Ovary (tissue), 9 donors: ENCODE data around the gene PAQR7. TPM values are rescaled to one million over a fixed set of nuclear protein-coding genes. Genes with fewer than 3 reads are reported as not detected.

Experiments used
- DNase-seq, 5 donors: peaks; one replicate each; pipeline ENCODE4 v3.0.0-alpha.2; 2019 to 2020
- H3K27ac ChIP-seq, 2 donors: fragments of 200-600 bp; one replicate each; pipeline versions ENCODE4 v1.5.1 to v1.8.0; 2019 to 2022
- H3K27me3 ChIP-seq: fragments of 200-600 bp; one replicate; pipeline ENCODE4 v1.8.0; 2022
- H3K36me3 ChIP-seq: fragments of 200-600 bp; sonication (generic); one replicate; pipeline ENCODE4 v1.5.1; 2019
- H3K4me1 ChIP-seq: one replicate; pipeline ENCODE4 v1.8.1; 2013; ENCODE audit warnings: mild to moderate bottlenecking, moderate library complexity; ENCODE audit not compliant: insufficient read depth
- H3K4me3 ChIP-seq: fragments of 200-600 bp; sonication (generic); one replicate; pipeline ENCODE4 v1.5.1; 2017
- H3K9me3 ChIP-seq, 2 donors: fragments of 200-600 bp in 1 of 2; sonication (generic) in 1 of 2; one replicate each; pipeline versions ENCODE4 v1.5.1 to v1.8.1; 2013 to 2019; ENCODE audit warnings: mild to moderate bottlenecking in 1 of 2, moderate library complexity in 1 of 2
- EP300 ChIP-seq: sonication (generic); formaldehyde crosslinking; IDR thresholded peaks from one replicate; pipeline ENCODE4 v1.6.1; 2017; ENCODE audit warnings: antibody characterized with exemption
- POLR2A ChIP-seq: fragments of 450-650 bp; IDR thresholded peaks from one replicate; pipeline ENCODE4 v1.6.1; 2017; ENCODE audit warnings: antibody characterized with exemption, mild to moderate bottlenecking, moderate library complexity
- WGBS, 3 donors: extraction: QIAGEN DNeasy Blood & Tissue Kit in 1 of 3; methylation state at CpG; one replicate each; pipeline versions ENCODE4 v1.1.5 to v1.1.7; 2013 to 2017; 5-methylcytosine and 5-hydroxymethylcytosine counted together
- intact Hi-C, 4 donors: fragments of 100-400 bp; cut with DNase I; formaldehyde crosslinking; loops; one replicate each; pipeline versions ENCODE4 v1.11.0 to v1.15.1; 2022 to 2023
- polyA plus RNA-seq, 2 donors: library from polyadenylated mRNA; stranded (reverse); fragments of 200-250 nt in 1 of 2; fragments of 350-450 nt in 1 of 2; fragmentation: Illumina TruSeq in 1 of 2; extraction: RNeasy Lipid Tissue Mini Kit (QIAGEN cat#74804) in 1 of 2; gene quantifications; one replicate each; pipeline ENCODE4 v1.2.3, GENCODE V29; 2013 to 2014
- total RNA-seq, 7 donors: library from RNA; depleted of rRNA in 2 of 7; stranded (reverse); fragments of >200 nt in 2 of 7; fragmentation: NEBNext Ultra II Directional in 3 of 7; extraction: Animal tissue kit (Norgen Biotek cat#: 25700) in 3 of 7; gene quantifications; one replicate each; pipeline versions ENCODE4 v1.1.0 to v1.2.4, GENCODE V29; 2016 to 2023
- TF ChIP-seq, protein P1 (sequence below), 3 donors: fragments of 450-650 bp in 2 of 3; fragments of 200-600 bp in 1 of 3; IDR thresholded peaks; one replicate each; pipeline versions ENCODE4 v1.5.1 to v1.8.0; 2016 to 2022; ENCODE audit warnings: antibody characterized with exemption in 3 of 3, mild to moderate bottlenecking in 1 of 3
- donor health status: DM: no; HTN: no; CAD: no; lungs with moderate emphysema.
- donor health status: DM: no; HTN: no; CAD: no.
- donor health status: Bipolar disorder and iron deficiency.
- donor health status: DM: yes; HTN: yes; CAD: no.
- donor health status: DM: no; HTN: no; CAD: no.
- donor health status: DM: yes; HTN: yes; CAD: no.

PAQR7 gene
- total and polyA plus RNA-seq, 9 donors, result 8.6 to 98.1 (median 57.7) TPM

DNA sequence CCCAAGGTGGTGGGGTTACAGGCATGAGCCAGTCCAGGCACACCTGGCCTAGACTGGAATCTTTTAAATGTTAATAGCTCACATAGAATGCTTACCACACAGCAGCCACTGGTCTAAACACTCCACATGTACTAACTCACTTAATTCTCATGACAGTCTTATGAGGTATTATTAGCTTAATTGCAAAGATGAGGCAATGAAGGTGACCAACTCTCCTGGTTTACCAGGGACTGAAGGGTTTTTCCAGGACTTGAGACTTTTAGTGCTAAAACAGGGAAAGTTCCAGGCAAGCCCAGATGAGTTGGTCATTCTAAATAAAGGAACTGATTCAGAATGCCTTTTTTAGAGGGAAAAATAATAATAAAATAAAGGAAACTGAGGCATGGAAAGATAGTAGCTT is 37.7 kb upstream of the PAQR7 start:
- DNase-seq, result no peak
- H3K27ac ChIP-seq, result no peak overlapping the region
- H3K36me3 ChIP-seq, result no peaks in the 10 kb centered on the region
- no peak overlapping the region for H3K4me3 ChIP-seq
- no peak for TF ChIP-seq POLR2A
- TF ChIP-seq, protein P1, sequence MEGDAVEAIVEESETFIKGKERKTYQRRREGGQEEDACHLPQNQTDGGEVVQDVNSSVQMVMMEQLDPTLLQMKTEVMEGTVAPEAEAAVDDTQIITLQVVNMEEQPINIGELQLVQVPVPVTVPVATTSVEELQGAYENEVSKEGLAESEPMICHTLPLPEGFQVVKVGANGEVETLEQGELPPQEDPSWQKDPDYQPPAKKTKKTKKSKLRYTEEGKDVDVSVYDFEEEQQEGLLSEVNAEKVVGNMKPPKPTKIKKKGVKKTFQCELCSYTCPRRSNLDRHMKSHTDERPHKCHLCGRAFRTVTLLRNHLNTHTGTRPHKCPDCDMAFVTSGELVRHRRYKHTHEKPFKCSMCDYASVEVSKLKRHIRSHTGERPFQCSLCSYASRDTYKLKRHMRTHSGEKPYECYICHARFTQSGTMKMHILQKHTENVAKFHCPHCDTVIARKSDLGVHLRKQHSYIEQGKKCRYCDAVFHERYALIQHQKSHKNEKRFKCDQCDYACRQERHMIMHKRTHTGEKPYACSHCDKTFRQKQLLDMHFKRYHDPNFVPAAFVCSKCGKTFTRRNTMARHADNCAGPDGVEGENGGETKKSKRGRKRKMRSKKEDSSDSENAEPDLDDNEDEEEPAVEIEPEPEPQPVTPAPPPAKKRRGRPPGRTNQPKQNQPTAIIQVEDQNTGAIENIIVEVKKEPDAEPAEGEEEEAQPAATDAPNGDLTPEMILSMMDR (IDR thresholded peaks at IDR 0.05), result no peak
- no peak for TF ChIP-seq EP300
- H3K27me3 ChIP-seq, result no peaks in the 10 kb centered on the region
- no peaks in the 10 kb centered on the region for H3K9me3 ChIP-seq
- H3K4me1 ChIP-seq, result no peaks in the 10 kb centered on the region
- intact Hi-C loops, result no loop called here

DNA sequence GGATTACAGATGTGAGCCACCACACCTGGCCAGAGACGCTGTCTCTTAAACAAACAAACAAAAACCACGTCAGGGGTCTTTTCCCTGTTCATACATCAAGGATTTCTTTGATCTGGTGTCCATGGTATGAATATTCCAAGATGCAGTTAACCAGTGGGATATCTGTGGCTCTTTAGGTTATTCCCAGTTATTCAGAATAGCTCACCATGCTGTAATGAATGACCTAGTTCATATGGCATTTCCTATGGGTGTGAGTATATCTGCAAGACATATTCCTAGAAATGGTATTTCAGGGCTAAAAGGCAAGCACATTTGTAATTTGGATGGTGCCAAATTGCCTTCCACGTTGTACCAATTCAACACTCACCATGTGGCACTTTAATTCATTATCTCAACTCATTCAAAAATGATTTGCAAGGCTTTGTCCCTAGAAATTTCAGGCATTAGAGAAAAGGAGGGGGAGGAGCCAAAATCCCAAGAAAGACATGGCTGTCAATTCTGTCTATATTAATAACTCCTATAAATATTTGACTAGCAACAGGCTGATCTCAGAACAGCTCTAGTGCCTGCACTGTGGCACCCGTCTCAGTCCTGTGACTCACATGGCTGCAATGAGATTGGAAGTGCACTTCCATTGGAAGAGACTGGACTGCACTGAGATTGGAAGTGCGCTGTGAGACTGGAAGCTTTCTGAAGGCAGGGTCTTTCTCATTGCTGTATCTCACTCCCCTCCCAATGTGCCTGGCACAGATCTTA is 36.7 kb upstream of the PAQR7 start:
- H3K9me3 ChIP-seq, result no peaks in the 10 kb centered on the region
- TF ChIP-seq, protein P1 (IDR thresholded peaks at IDR 0.05), result no peak
- TF ChIP-seq POLR2A (no peak), EP300 (no peak)
- H3K27me3 ChIP-seq, result no peaks in the 10 kb centered on the region
- H3K36me3 ChIP-seq, result no peaks in the 10 kb centered on the region
- DNase-seq, result no peak
- H3K4me1 ChIP-seq, result no peaks in the 10 kb centered on the region
- intact Hi-C loops, result no loop called here
- 77 to 84% (median 82%) methylated on average over 5 of the region's 5 CpGs for WGBS, 3 donors
- no peak overlapping the region for H3K27ac ChIP-seq
- H3K4me3 ChIP-seq, result no peak overlapping the region

DNA sequence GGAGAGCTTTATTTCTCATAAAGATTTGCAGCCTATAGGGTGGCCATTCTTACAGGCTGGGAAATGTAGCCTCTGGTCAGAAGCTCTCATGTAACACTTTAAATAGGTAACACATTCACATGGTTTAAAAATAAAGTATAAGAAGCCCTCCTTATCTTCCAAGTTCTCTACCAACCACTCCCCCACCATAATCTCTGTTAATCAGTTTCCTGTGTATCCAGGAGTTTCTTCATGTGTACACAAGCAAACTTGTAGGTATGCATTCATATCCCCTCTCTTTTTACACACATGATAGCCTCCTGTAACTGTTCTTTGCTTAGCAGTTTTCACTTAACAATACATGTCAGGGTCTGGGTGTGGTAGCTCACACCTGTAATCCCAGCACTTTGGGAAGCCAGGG is 35.7 kb upstream of the PAQR7 start:
- intact Hi-C loops, result no loop called here
- no peak for TF ChIP-seq POLR2A
- TF ChIP-seq, protein P1 (IDR thresholded peaks at IDR 0.05), result no peak
- no peak for TF ChIP-seq EP300
- Histone ChIP-seq H3K36me3 (no peaks in the 10 kb centered on the region), H3K9me3 (no peaks in the 10 kb centered on the region), H3K27ac (no peak overlapping the region), H3K4me3 (no peak overlapping the region), H3K4me1 (no peaks in the 10 kb centered on the region), H3K27me3 (no peaks in the 10 kb centered on the region)
- no peak for DNase-seq

DNA sequence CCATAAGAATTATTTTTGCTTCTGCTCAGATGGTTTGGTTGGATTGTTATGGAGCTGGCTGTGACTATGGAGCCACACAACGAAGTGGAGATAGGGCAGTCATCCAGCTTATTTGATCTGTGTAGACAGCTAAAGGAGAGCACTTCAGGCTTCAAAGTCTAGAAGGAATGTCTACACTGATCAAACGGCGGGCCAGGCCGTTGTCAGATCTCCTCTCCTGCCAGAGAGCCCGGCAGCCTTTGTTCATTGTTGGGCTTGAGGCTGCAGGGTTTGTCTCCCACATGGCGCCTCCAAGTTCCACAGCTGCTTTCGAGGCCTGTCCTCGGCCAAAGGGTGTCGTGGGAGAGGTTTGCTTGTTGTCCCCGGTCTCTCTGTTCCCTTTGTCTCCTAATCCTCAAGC is 33.5 kb upstream of the PAQR7 start:
- 55 to 59% (median 58%) methylated on average over 10 of the region's 10 CpGs for WGBS, 3 donors
- TF ChIP-seq, protein P1 (IDR thresholded peaks at IDR 0.05), result no peak
- TF ChIP-seq POLR2A (no peak), EP300 (no peak)
- H3K9me3 ChIP-seq, result no peaks in the 10 kb centered on the region
- no peak overlapping the region for H3K4me3 ChIP-seq
- no peak overlapping the region for H3K27ac ChIP-seq
- H3K36me3 ChIP-seq, result no peaks in the 10 kb centered on the region
- no peaks in the 10 kb centered on the region for H3K27me3 ChIP-seq
- intact Hi-C loops, result loop anchor here in 1 of 4 donors (5.0 kb wide), 1 partner anchor 88 kb away; the partner anchor contains the start of gene PAFAH2
- no peak for DNase-seq
- no peaks in the 10 kb centered on the region for H3K4me1 ChIP-seq
